MCF 10A (cell line): ENCODE results near the gene TNFSF15. TPM values are rescaled to one million over a fixed set of nuclear protein-coding genes. Genes with fewer than 3 reads are reported as not detected.

Experiments
- BruUV-seq: library from RNA; stranded (reverse); fragments of 400-500 nt; replicated peaks from 2 replicates; lab custom pipeline; 2021; lab: Mats Ljungman, UMichigan
- CTCF ChIA-PET: fragments of 300-600 bp; sonication (Branson Sonifier 250); formaldehyde crosslinking; extraction: SDS; loops from one replicate; lab custom pipeline; 2021; ENCODE audit warnings: antibody characterized with exemption, inconsistent platforms; lab: Yijun Ruan, JAX
- POLR2A ChIA-PET: fragments of 300-600, 350-650 bp; sonication (Branson Sonifier 250); formaldehyde crosslinking; extraction: SDS; loops from one replicate; lab custom pipeline; 2020; ENCODE audit warnings: antibody characterized with exemption, inconsistent platforms; lab: Yijun Ruan, JAX
- DNase-seq: peaks from one replicate; pipeline ENCODE4 v3.0.0-alpha.2; 2018; ENCODE audit not compliant: unreplicated experiment
- H3K27ac Mint-ChIP-seq: one replicate; pipeline ENCODE4 v1.8.0; 2022; ENCODE audit warnings: mild to moderate bottlenecking, low read depth, mixed read lengths; ENCODE audit not compliant: unreplicated experiment
- H3K27me3 Mint-ChIP-seq: one replicate; pipeline ENCODE4 v1.8.0; 2022; ENCODE audit warnings: mixed read lengths; ENCODE audit not compliant: insufficient read depth, unreplicated experiment
- H3K36me3 Mint-ChIP-seq: one replicate; pipeline ENCODE4 v1.8.0; 2022; ENCODE audit warnings: mild to moderate bottlenecking, moderate library complexity, mixed read lengths; ENCODE audit not compliant: insufficient read depth, unreplicated experiment
- H3K4me1 Mint-ChIP-seq: one replicate; pipeline ENCODE4 v1.8.0; 2022; ENCODE audit warnings: mixed read lengths; ENCODE audit not compliant: insufficient read depth, unreplicated experiment
- H3K4me3 Mint-ChIP-seq: one replicate; pipeline ENCODE4 v1.8.0; 2022; ENCODE audit warnings: mild to moderate bottlenecking, moderate library complexity, mixed read lengths; ENCODE audit not compliant: unreplicated experiment
- H3K9me3 Mint-ChIP-seq: one replicate; pipeline ENCODE4 v1.8.0; 2022; ENCODE audit warnings: mixed read lengths; ENCODE audit not compliant: unreplicated experiment
- intact Hi-C: fragments of 100-400 bp; cut with micrococcal nuclease; formaldehyde crosslinking; loops from 2 replicates; pipeline ENCODE4 v1.14.1; 2022
- total RNA-seq: library from RNA; stranded (reverse); gene quantifications from 2 replicates; pipeline ENCODE4 v1.2.3, GENCODE V29; 2022
- TF ChIP-seq, protein P1 (sequence below): fragments of 200-600 bp; IDR thresholded peaks from one replicate; pipeline ENCODE4 v1.8.0; 2022; ENCODE audit warnings: antibody characterized with exemption, mild to moderate bottlenecking; ENCODE audit not compliant: unreplicated experiment

The TNFSF15 gene
- total RNA-seq, 1 experiment from 2014 or later: 1.9 TPM

DNA sequence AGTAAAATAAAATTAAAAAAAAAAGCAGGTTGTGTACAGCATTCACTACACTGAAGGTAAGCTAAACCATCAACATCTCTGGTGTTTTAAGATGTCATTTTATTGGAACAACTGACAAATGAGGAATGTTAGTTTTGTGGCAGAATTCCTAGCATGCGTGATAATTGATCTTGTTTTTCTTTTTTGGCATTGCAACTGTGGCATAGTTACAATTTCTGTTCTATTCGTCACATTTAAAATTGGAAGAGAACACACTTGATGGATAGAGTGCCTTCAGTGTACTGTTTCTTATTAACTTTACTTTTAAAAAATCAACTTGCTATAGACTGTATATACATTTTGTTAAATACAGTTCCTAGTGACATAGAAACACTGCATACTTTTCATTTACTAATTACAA is 43.6 kb upstream of the TNFSF15 start:
- H3K4me1 Mint-ChIP-seq: peaks cover 24% of the 10 kb centered on the region
- no TSS peak for BruUV-seq
- H3K27ac Mint-ChIP-seq: no peak overlapping the region
- H3K9me3 Mint-ChIP-seq: no peaks in the 10 kb centered on the region
- intact Hi-C loops: no loop called here
- ChIA-PET POLR2A (no interaction called here), CTCF (interaction anchor here (0.6 to 0.7 kb wide), 2 partner anchors 59 to 340 kb away, joined by 4 to 7 read pairs; no protein-coding TSS in a partner anchor)
- H3K4me3 Mint-ChIP-seq: no peak overlapping the region
- peaks cover 12% of the 10 kb centered on the region for H3K27me3 Mint-ChIP-seq
- H3K36me3 Mint-ChIP-seq: no peaks in the 10 kb centered on the region
- TF ChIP-seq, protein P1, sequence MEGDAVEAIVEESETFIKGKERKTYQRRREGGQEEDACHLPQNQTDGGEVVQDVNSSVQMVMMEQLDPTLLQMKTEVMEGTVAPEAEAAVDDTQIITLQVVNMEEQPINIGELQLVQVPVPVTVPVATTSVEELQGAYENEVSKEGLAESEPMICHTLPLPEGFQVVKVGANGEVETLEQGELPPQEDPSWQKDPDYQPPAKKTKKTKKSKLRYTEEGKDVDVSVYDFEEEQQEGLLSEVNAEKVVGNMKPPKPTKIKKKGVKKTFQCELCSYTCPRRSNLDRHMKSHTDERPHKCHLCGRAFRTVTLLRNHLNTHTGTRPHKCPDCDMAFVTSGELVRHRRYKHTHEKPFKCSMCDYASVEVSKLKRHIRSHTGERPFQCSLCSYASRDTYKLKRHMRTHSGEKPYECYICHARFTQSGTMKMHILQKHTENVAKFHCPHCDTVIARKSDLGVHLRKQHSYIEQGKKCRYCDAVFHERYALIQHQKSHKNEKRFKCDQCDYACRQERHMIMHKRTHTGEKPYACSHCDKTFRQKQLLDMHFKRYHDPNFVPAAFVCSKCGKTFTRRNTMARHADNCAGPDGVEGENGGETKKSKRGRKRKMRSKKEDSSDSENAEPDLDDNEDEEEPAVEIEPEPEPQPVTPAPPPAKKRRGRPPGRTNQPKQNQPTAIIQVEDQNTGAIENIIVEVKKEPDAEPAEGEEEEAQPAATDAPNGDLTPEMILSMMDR: no peak
- DNase-seq: no peak

GRCh38 chr9:114847492-114848417 is 41.9 kb upstream of the TNFSF15 start:
- ChIA-PET CTCF (interaction anchor here (0.9 to 1.1 kb wide), 3 partner anchors 32 to 194 kb away, joined by 3 read pairs; no protein-coding TSS in a partner anchor), POLR2A (interaction anchor here (0.5 to 0.9 kb wide), 3 partner anchors 8 to 76 kb away, joined by 3 to 4 read pairs (median 4); no protein-coding TSS in a partner anchor)
- H3K27ac Mint-ChIP-seq: no peak overlapping the region
- H3K9me3 Mint-ChIP-seq: no peaks in the 10 kb centered on the region
- intact Hi-C loops: no loop called here
- DNase-seq: no peak
- peaks cover 18% of the 10 kb centered on the region for H3K4me1 Mint-ChIP-seq
- no peaks in the 10 kb centered on the region for H3K36me3 Mint-ChIP-seq
- TF ChIP-seq, protein P1: no peak
- BruUV-seq: no TSS peak
- H3K4me3 Mint-ChIP-seq: no peak overlapping the region
- H3K27me3 Mint-ChIP-seq: peaks cover 12% of the 10 kb centered on the region

- intact Hi-C loops: no loop called here
- Mint-ChIP-seq H3K4me3 (no peak overlapping the region), H3K4me1 (no peaks in the 10 kb centered on the region), H3K9me3 (no peaks in the 10 kb centered on the region), H3K36me3 (no peaks in the 10 kb centered on the region), H3K27me3 (no peaks in the 10 kb centered on the region), H3K27ac (no peak overlapping the region)
- CTCF ChIA-PET: interaction anchor here (1.2 kb wide), 1 partner anchor 10 kb away, joined by 3 read pairs; no protein-coding TSS in a partner anchor
- POLR2A ChIA-PET: interaction anchor here (0.6 kb wide), 1 partner anchor 75 kb away, joined by 3 read pairs; no protein-coding TSS in a partner anchor
- BruUV-seq: no TSS peak
- TF ChIP-seq, protein P1: no peak
- DNase-seq: no peak
These were observed 39.5 kb upstream of the TNFSF15 start for GRCh38 chr9:114845373-114845772.

DNA sequence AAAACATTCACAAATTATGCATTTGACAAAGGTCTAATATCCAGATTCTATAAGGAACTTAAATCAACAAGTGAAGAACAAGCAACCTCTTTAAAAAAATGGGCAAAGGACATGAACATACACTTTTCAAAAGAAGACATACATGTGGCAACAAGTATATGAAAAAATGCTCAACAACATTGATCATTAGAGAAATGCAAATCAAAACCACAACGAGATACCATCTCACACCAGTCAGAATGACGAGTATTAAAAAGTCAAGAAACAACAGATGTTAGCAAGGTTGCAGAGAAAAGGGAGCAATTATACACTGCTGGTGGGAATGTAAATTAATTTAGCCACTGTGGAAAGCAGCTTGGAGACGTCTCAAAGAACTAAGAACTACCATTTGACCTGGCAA is 38.9 kb upstream of the TNFSF15 start:
- Mint-ChIP-seq H3K4me3 (no peak overlapping the region), H3K36me3 (no peaks in the 10 kb centered on the region), H3K27ac (no peak overlapping the region), H3K4me1 (no peaks in the 10 kb centered on the region), H3K27me3 (no peaks in the 10 kb centered on the region), H3K9me3 (no peaks in the 10 kb centered on the region)
- intact Hi-C loops: no loop called here
- TF ChIP-seq, protein P1: no peak
- DNase-seq: no peak
- BruUV-seq: no TSS peak
- ChIA-PET POLR2A (no interaction called here), CTCF (interaction anchor here (0.9 to 1.2 kb wide), 2 partner anchors 11 to 164 kb away, joined by 3 to 4 read pairs; no protein-coding TSS in a partner anchor)
